ENCODE results near the gene MYO9B. TPM values are rescaled to one million over a fixed set of nuclear protein-coding genes. Genes with fewer than 3 reads are reported as not detected.
A peak's percentile ranks its signal among the peaks of the same experiment; 100 is the strongest.

The MYO9B gene
- total and polyA plus RNA-seq, 2 of the 13 experiments (the other 11 are each of a cell fraction or from before 2014, with no cell fraction given): 18.0 to 18.3 TPM

DNA sequence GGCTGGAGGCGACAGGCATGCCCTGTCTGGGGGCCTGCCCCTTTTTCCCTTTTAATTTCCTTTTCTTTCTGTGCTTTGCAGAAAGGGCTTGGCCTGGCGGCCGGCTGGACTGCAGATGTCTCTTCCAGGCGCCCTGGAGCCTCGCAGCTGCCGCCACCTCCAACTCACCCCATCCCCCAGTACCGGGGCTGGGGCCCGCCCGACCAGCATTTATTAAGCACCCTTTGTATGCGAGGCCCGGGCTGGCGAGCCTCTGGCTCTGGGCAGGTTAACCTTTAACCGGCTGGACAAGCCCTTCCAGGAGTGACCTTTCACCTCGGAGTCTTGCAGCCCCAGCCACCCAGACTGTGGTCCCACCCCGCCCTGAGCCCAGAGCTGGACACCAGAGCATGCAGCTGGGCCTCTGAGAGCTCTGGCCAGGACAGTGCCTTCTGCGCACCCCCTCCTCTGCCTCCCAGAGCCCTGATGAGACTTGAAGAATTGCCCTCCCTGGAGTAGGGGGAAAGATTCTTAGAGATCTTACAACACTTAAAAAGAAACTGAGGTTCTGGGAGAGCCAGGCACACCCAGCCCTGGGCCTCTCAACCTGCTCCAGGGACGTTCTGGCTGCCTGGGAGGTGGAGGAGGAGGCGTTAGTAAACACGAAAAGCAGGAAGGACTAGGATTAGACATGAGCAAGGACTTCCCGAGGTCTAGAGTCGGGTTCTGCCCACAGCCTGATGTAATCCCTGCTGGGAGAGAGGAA, 171.3 kb downstream of the MYO9B start (continued):
- TF ChIP-seq ZNF775 (CRISPR knock-in tag; IDR thresholded peaks at IDR 0.05; ENCODE audit: borderline replicate concordance) (no peak), ZNF747 (CRISPR knock-in tag; IDR thresholded peaks at IDR 0.05; ENCODE audit: borderline replicate concordance) (no peak), EP300 (IDR thresholded peaks at IDR 0.05; ENCODE audit: low read depth in 2 of 2, low read length in 2 of 2) (no peak; a peak in 1 of 4 replicates), EP300 (CRISPR knock-in tag; IDR thresholded peaks at IDR 0.05; ENCODE audit: borderline replicate concordance) (no peak), SUZ12 (IDR thresholded peaks at IDR 0.05; ENCODE audit: low read depth, low read length) (no peak), ZNF614 (CRISPR knock-in tag; IDR thresholded peaks at IDR 0.05; ENCODE audit: borderline replicate concordance) (no peak), FIP1L1 (IDR thresholded peaks at IDR 0.05; ENCODE audit: borderline replicate concordance, insufficient read depth, low read depth, low read length) (0 out of 2 replicates have a peak, but pooled peaks have one; percentile 12), ARHGAP35 (CRISPR knock-in tag; IDR thresholded peaks at IDR 0.05; ENCODE audit: borderline replicate concordance) (no peak), CAMTA2 (CRISPR knock-in tag; IDR thresholded peaks at IDR 0.05; ENCODE audit: borderline replicate concordance) (no peak), ZNF816 (CRISPR knock-in tag; IDR thresholded peaks at IDR 0.05; ENCODE audit: borderline replicate concordance) (0 out of 2 replicates have a peak, but pooled peaks have one; percentile 13), ZNF382 (CRISPR knock-in tag; IDR thresholded peaks at IDR 0.05; ENCODE audit: borderline replicate concordance) (no peak), ZNF749 (CRISPR knock-in tag; IDR thresholded peaks at IDR 0.05; ENCODE audit: borderline replicate concordance) (no peak), SOX6 (IDR thresholded peaks at IDR 0.05) (no peak), SOX6 (CRISPR knock-in tag; IDR thresholded peaks at IDR 0.05) (peak; percentile 34; the same call in 1 of the 2 replicates), MTA3 (CRISPR knock-in tag; IDR thresholded peaks at IDR 0.05) (no peak)
- TF ChIP-seq, protein P1, sequence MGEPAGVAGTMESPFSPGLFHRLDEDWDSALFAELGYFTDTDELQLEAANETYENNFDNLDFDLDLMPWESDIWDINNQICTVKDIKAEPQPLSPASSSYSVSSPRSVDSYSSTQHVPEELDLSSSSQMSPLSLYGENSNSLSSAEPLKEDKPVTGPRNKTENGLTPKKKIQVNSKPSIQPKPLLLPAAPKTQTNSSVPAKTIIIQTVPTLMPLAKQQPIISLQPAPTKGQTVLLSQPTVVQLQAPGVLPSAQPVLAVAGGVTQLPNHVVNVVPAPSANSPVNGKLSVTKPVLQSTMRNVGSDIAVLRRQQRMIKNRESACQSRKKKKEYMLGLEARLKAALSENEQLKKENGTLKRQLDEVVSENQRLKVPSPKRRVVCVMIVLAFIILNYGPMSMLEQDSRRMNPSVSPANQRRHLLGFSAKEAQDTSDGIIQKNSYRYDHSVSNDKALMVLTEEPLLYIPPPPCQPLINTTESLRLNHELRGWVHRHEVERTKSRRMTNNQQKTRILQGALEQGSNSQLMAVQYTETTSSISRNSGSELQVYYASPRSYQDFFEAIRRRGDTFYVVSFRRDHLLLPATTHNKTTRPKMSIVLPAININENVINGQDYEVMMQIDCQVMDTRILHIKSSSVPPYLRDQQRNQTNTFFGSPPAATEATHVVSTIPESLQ (CRISPR knock-in tag; conservative IDR thresholded peaks at IDR 0.05): no peak
- TF ChIP-seq, protein P2, sequence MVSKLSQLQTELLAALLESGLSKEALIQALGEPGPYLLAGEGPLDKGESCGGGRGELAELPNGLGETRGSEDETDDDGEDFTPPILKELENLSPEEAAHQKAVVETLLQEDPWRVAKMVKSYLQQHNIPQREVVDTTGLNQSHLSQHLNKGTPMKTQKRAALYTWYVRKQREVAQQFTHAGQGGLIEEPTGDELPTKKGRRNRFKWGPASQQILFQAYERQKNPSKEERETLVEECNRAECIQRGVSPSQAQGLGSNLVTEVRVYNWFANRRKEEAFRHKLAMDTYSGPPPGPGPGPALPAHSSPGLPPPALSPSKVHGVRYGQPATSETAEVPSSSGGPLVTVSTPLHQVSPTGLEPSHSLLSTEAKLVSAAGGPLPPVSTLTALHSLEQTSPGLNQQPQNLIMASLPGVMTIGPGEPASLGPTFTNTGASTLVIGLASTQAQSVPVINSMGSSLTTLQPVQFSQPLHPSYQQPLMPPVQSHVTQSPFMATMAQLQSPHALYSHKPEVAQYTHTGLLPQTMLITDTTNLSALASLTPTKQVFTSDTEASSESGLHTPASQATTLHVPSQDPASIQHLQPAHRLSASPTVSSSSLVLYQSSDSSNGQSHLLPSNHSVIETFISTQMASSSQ (IDR thresholded peaks at IDR 0.05; ENCODE audit: low read depth): peak; percentile 69; the same call in 1 of the 2 replicates
- TF ChIP-seq, protein P2 (CRISPR knock-in tag; IDR thresholded peaks at IDR 0.05; ENCODE audit: borderline replicate concordance): peak; percentile 91; the same call in 1 of the 2 replicates
- TF ChIP-seq, protein P3, sequence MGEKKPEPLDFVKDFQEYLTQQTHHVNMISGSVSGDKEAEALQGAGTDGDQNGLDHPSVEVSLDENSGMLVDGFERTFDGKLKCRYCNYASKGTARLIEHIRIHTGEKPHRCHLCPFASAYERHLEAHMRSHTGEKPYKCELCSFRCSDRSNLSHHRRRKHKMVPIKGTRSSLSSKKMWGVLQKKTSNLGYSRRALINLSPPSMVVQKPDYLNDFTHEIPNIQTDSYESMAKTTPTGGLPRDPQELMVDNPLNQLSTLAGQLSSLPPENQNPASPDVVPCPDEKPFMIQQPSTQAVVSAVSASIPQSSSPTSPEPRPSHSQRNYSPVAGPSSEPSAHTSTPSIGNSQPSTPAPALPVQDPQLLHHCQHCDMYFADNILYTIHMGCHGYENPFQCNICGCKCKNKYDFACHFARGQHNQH (CRISPR knock-in tag; IDR thresholded peaks at IDR 0.05): peak; percentile 19; the same call in 1 of the 2 replicates
- TF ChIP-seq, protein P4, sequence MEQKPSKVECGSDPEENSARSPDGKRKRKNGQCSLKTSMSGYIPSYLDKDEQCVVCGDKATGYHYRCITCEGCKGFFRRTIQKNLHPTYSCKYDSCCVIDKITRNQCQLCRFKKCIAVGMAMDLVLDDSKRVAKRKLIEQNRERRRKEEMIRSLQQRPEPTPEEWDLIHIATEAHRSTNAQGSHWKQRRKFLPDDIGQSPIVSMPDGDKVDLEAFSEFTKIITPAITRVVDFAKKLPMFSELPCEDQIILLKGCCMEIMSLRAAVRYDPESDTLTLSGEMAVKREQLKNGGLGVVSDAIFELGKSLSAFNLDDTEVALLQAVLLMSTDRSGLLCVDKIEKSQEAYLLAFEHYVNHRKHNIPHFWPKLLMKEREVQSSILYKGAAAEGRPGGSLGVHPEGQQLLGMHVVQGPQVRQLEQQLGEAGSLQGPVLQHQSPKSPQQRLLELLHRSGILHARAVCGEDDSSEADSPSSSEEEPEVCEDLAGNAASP (CRISPR knock-in tag; IDR thresholded peaks at IDR 0.05; ENCODE audit: borderline replicate concordance): no peak; the same call in 1 of the 2 replicates
